ENCODE measurements around the gene GPC6. TPM values are rescaled to one million over a fixed set of nuclear protein-coding genes. Genes with fewer than 3 reads are reported as not detected.
"Not testable (repeated sequence)": the region's sequence is repeated elsewhere in the genome, so short reads cannot be mapped to it uniquely, and the experiment has no call there.

The GPC6 gene
- total RNA-seq, 1 donor from 2014 or later = 8.4 TPM

DNA sequence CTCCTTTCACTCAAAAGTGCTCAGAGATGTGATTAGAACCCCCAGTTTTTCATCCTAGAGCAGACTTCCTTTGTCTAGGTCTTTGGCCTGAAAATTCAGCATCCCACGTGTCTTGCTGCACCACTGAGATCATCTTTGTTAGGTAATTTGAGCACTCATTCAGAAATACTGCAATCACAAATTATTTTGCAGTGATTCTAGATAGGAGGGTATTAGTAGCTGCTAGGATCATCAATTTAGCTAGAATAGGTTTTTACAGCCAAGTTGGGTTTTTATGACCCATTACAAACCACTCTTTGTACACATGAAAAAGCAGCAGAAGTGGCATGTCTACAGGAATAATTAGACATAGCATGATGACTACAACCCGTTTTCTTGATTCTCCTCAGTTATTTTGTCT, 219.6 kb downstream of the GPC6 start:
- H3K4me3 ChIP-seq = no peak overlapping the region
- intact Hi-C loops (cut with DNase I) = no loop called here
- no peak for DNase-seq
- H3K9me3 ChIP-seq = no peaks in the 10 kb centered on the region
- no peak for ATAC-seq
- no peak overlapping the region for H3K27ac ChIP-seq
- H3K36me3 ChIP-seq = no peaks in the 10 kb centered on the region
- H3K4me1 ChIP-seq = peaks cover 4% of the 10 kb centered on the region
- no peaks in the 10 kb centered on the region for H3K27me3 ChIP-seq
- TF ChIP-seq, protein P1, sequence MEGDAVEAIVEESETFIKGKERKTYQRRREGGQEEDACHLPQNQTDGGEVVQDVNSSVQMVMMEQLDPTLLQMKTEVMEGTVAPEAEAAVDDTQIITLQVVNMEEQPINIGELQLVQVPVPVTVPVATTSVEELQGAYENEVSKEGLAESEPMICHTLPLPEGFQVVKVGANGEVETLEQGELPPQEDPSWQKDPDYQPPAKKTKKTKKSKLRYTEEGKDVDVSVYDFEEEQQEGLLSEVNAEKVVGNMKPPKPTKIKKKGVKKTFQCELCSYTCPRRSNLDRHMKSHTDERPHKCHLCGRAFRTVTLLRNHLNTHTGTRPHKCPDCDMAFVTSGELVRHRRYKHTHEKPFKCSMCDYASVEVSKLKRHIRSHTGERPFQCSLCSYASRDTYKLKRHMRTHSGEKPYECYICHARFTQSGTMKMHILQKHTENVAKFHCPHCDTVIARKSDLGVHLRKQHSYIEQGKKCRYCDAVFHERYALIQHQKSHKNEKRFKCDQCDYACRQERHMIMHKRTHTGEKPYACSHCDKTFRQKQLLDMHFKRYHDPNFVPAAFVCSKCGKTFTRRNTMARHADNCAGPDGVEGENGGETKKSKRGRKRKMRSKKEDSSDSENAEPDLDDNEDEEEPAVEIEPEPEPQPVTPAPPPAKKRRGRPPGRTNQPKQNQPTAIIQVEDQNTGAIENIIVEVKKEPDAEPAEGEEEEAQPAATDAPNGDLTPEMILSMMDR (IDR thresholded peaks at IDR 0.05) = no peak

- H3K27me3 ChIP-seq = no peaks in the 10 kb centered on the region
- H3K9me3 ChIP-seq = no peaks in the 10 kb centered on the region
- no peak for ATAC-seq
- TF ChIP-seq, protein P1 (IDR thresholded peaks at IDR 0.05) = no peak
- H3K4me3 ChIP-seq = no peak overlapping the region
- intact Hi-C loops (cut with DNase I) = no loop called here
- no peak for DNase-seq
- no peak overlapping the region for H3K27ac ChIP-seq
- no peaks in the 10 kb centered on the region for H3K36me3 ChIP-seq
- peaks cover 4% of the 10 kb centered on the region for H3K4me1 ChIP-seq
Measured at GRCh38 chr13:93450191-93450621, 223.6 kb downstream of the GPC6 start.

GRCh38 chr13:93450761-93451160, 224.2 kb downstream of the GPC6 start:
- intact Hi-C loops (cut with DNase I) = no loop called here
- no peak overlapping the region for H3K4me3 ChIP-seq
- no peaks in the 10 kb centered on the region for H3K9me3 ChIP-seq
- DNase-seq (no peak), ATAC-seq (no peak)
- no peak overlapping the region for H3K27ac ChIP-seq
- peaks cover 4% of the 10 kb centered on the region for H3K4me1 ChIP-seq
- TF ChIP-seq, protein P1 (IDR thresholded peaks at IDR 0.05) = no peak
- H3K36me3 ChIP-seq = no peaks in the 10 kb centered on the region
- no peaks in the 10 kb centered on the region for H3K27me3 ChIP-seq

DNA sequence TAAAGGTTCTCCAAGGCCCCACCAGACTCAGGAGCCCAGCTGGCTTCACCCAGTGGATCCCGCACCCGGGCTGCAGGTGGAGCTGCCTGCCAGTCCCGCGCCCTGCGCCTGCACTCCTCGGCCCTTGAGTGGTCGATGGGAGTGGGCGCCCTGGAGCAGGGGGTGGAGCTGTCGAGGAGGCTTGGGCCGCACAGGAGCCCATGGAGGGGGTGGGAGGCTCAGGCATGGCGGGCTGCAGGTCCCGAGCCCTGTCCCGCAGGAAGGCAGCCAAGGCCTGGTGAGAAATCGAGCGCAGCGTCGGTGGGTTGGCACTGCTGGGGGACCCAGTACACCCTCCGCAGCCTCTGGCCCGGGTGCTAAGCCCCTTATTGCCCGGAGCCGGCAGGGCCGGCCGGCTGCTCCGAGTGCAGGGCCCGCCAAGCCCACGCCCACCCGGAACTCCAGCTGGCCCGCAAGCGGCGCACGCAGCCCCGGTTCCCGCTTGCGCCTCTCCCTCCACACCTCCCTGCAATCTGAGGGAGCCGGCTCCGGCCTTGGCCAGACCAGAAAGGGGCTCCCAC, 228.1 kb downstream of the GPC6 start:
- H3K4me3 ChIP-seq = peak overlapping the region; percentile 20
- ATAC-seq; H3K4me1 ChIP-seq; intact Hi-C loops (cut with DNase I); H3K9me3 ChIP-seq; H3K36me3 ChIP-seq; H3K27ac ChIP-seq; H3K27me3 ChIP-seq: not testable (repeated sequence)
- peak; percentile 89 for DNase-seq

- H3K27ac ChIP-seq = no peak overlapping the region
- H3K4me3 ChIP-seq = no peak overlapping the region
- H3K9me3 ChIP-seq = no peaks in the 10 kb centered on the region
- TF ChIP-seq, protein P1 (IDR thresholded peaks at IDR 0.05) = no peak
- H3K4me1 ChIP-seq = no peaks in the 10 kb centered on the region
- H3K36me3 ChIP-seq = no peaks in the 10 kb centered on the region
- ATAC-seq (no peak), DNase-seq (no peak)
- no peaks in the 10 kb centered on the region for H3K27me3 ChIP-seq
- intact Hi-C loops (cut with DNase I) = no loop called here
Measured at GRCh38 chr13:93455861-93456260, 229.3 kb downstream of the GPC6 start.

GRCh38 chr13:93460005-93460404, 233.4 kb downstream of the GPC6 start:
- Histone ChIP-seq H3K36me3 (no peaks in the 10 kb centered on the region), H3K4me1 (no peaks in the 10 kb centered on the region), H3K9me3 (no peaks in the 10 kb centered on the region), H3K27me3 (no peaks in the 10 kb centered on the region), H3K27ac (no peak overlapping the region), H3K4me3 (no peak overlapping the region)
- intact Hi-C loops (cut with DNase I) = no loop called here
- DNase-seq (no peak), ATAC-seq (no peak)
- TF ChIP-seq, protein P1 (IDR thresholded peaks at IDR 0.05) = no peak

All from upper lobe of right lung (tissue), 1 donor.